IMR-90 (cell line): ENCODE data around the gene TUBB4A. TPM values are rescaled to one million over a fixed set of nuclear protein-coding genes. Genes with fewer than 3 reads are reported as not detected.

Experiments used
- ATAC-seq: fragments of 200-7000 bp; cut with Tn5 transposase; 2 replicates; pipeline ENCODE4 v1.9.1; 2020; ENCODE audit warnings: low read depth, mild to moderate bottlenecking, moderate library complexity
- BruUV-seq: library from RNA; stranded (reverse); fragments of 400-500 nt; replicated peaks from 2 replicates; lab custom pipeline; 2021; lab: Mats Ljungman, UMichigan
- CTCF ChIA-PET: fragments of 300-600 bp; formaldehyde crosslinking; extraction: SDS; loops from one replicate; lab custom pipeline; 2021; ENCODE audit warnings: antibody characterized with exemption; lab: Yijun Ruan, JAX
- POLR2A ChIA-PET: fragments of 300-600 bp; sonication (Branson Sonifier 250); formaldehyde crosslinking; loops from one replicate; lab custom pipeline; 2022; ENCODE audit warnings: antibody characterized with exemption; ENCODE audit not compliant: unreplicated experiment; lab: Charles Lee
- DNase-seq: peaks from one replicate; pipeline ENCODE4 v3.0.0; 2013
- H2AFZ ChIP-seq: replicated peaks from 2 replicates; pipeline ENCODE3; 2013; ENCODE audit warnings: low read length, mild to moderate bottlenecking; ENCODE audit not compliant: poor library complexity
- H2AK5ac ChIP-seq: 2 replicates; pipeline ENCODE4 v1.6.1; 2013; ENCODE audit warnings: low read depth, low read length, inconsistent platforms
- H2AK9ac ChIP-seq: replicated peaks from 2 replicates; pipeline ENCODE3; 2013; ENCODE audit warnings: mild to moderate bottlenecking, low read depth, low read length, moderate library complexity; ENCODE audit not compliant: poor library complexity
- H2BK120ac ChIP-seq: 2 replicates; pipeline ENCODE4 v1.6.1; 2013; ENCODE audit warnings: low read depth, low read length, inconsistent platforms
- H2BK15ac ChIP-seq: 3 replicates; pipeline ENCODE4 v1.6.1; 2013; ENCODE audit warnings: low read depth, low read length, inconsistent platforms
- H2BK20ac ChIP-seq: 2 replicates; pipeline ENCODE4 v1.6.1; 2013; ENCODE audit warnings: low read depth, mild to moderate bottlenecking, inconsistent platforms, low read length, moderate library complexity
- H2BK5ac ChIP-seq: 2 replicates; pipeline ENCODE4 v1.6.1; 2013; ENCODE audit warnings: mild to moderate bottlenecking, low read depth, low read length, inconsistent platforms; ENCODE audit not compliant: poor library complexity, severe bottlenecking
- H3K14ac ChIP-seq: replicated peaks from 2 replicates; pipeline ENCODE4 v1.6.1; 2013; ENCODE audit warnings: low read depth, low read length, inconsistent platforms
- H3K18ac ChIP-seq: 2 replicates; pipeline ENCODE4 v1.6.1; 2013; ENCODE audit warnings: low read depth, low read length, control low read depth
- H3K23ac ChIP-seq: 2 replicates; pipeline ENCODE4 v1.6.1; 2013; ENCODE audit warnings: low read depth, low read length, inconsistent platforms
- H3K27ac ChIP-seq: 2 replicates; pipeline ENCODE4 v1.5.1; 2013; ENCODE audit warnings: mild to moderate bottlenecking, control low read depth, low read length; ENCODE audit not compliant: insufficient read depth
- H3K27me3 ChIP-seq: 2 replicates; pipeline ENCODE4 v1.6.1; 2013; ENCODE audit warnings: low read length; ENCODE audit not compliant: control insufficient read depth, insufficient read depth
- H3K36me3 ChIP-seq: 2 replicates; pipeline ENCODE4 v1.6.1; 2013; ENCODE audit warnings: low read length, mixed read lengths; ENCODE audit not compliant: control insufficient read depth, insufficient read depth
- H3K4ac ChIP-seq: 2 replicates; pipeline ENCODE4 v1.6.1; 2013; ENCODE audit warnings: low read depth, low read length, inconsistent platforms
- H3K4me1 ChIP-seq: 2 replicates; pipeline ENCODE4 v1.6.1; 2013; ENCODE audit warnings: low read length, mixed read lengths; ENCODE audit not compliant: control insufficient read depth, insufficient read depth
- H3K4me2 ChIP-seq: 2 replicates; pipeline ENCODE4 v1.6.1; 2013; ENCODE audit warnings: low read depth, mild to moderate bottlenecking, control low read depth, low read length, moderate library complexity
- H3K4me3 ChIP-seq: 2 replicates; pipeline ENCODE4 v1.5.1; 2013; ENCODE audit warnings: low read depth, mild to moderate bottlenecking, control low read depth, low read length, moderate library complexity; ENCODE audit not compliant: insufficient read depth
- H3K56ac ChIP-seq: 2 replicates; pipeline ENCODE4 v1.6.1; 2013; ENCODE audit warnings: low read length, inconsistent platforms; ENCODE audit not compliant: insufficient read depth; ENCODE audit errors: extremely low read depth
- H3K79me1 ChIP-seq, 2 experiments: 2 replicates each; pipeline ENCODE4 v1.6.1; 2013; ENCODE audit warnings: low read length in 2 of 2, inconsistent platforms in 1 of 2, low read depth in 1 of 2
- H3K9ac ChIP-seq: 2 replicates; pipeline ENCODE4 v1.6.1; 2013; ENCODE audit warnings: low read depth, low read length, control low read depth
- H3K9me1 ChIP-seq: 2 replicates; pipeline ENCODE4 v1.6.1; 2013; ENCODE audit warnings: low read length, inconsistent platforms; ENCODE audit not compliant: insufficient read depth
- H3K9me3 ChIP-seq: 2 replicates; pipeline ENCODE4 v1.6.1; 2013; ENCODE audit warnings: low read length; ENCODE audit not compliant: control insufficient read depth, insufficient read depth
- H4K20me1 ChIP-seq: 2 replicates; pipeline ENCODE4 v1.6.1; 2013; ENCODE audit warnings: low read length, inconsistent platforms; ENCODE audit not compliant: insufficient read depth
- H4K5ac ChIP-seq: 2 replicates; pipeline ENCODE4 v1.6.1; 2013; ENCODE audit warnings: mild to moderate bottlenecking, low read depth, low read length, control low read depth
- H4K8ac ChIP-seq, 2 experiments: 2 replicates each; pipeline ENCODE4 v1.6.1; 2013; ENCODE audit warnings: low read depth in 2 of 2, low read length in 2 of 2, control low read depth in 1 of 2, inconsistent platforms in 1 of 2
- H4K91ac ChIP-seq: 2 replicates; pipeline ENCODE4 v1.6.1; 2013; ENCODE audit warnings: low read depth, low read length, inconsistent platforms; ENCODE audit not compliant: insufficient read depth
- CEBPB ChIP-seq: IDR thresholded peaks from 2 replicates; pipeline ENCODE4 v1.6.1; 2012; ENCODE audit warnings: low read depth, low read length, improper control_type of control experiment
- POLR2A ChIP-seq: IDR thresholded peaks from 2 replicates; pipeline ENCODE4 v1.6.1; 2012; ENCODE audit warnings: mild to moderate bottlenecking, low read depth, low read length
- RCOR1 ChIP-seq: IDR thresholded peaks from 2 replicates; pipeline ENCODE4 v1.6.1; 2012; ENCODE audit warnings: mild to moderate bottlenecking, low read length, improper control_type of control experiment; ENCODE audit not compliant: insufficient replicate concordance
- WGBS, 2 experiments: methylation state at CpG; one replicate each; pipeline versions ENCODE4 v1.1.5 to v1.1.7; 2013; ENCODE audit warnings: missing lambda C conversion rate in 2 of 2; ENCODE audit not compliant: insufficient read length in 1 of 2; ENCODE audit errors: extremely low coverage in 2 of 2; 5-methylcytosine and 5-hydroxymethylcytosine counted together
- dilution Hi-C: fragments of 300-500 bp; cut with HindIII; formaldehyde crosslinking; loops from one replicate; pipeline ENCODE4 v1.14.3; 2018; ENCODE audit warnings: low sequenced_read_pairs; ENCODE audit not compliant: unreplicated experiment
- in situ Hi-C: fragments of 300-500 bp; cut with MboI; formaldehyde crosslinking; loops from 3 replicates; pipeline ENCODE4 v1.14.3; 2019; ENCODE audit warnings: low sequenced_read_pairs, inconsistent platforms, mixed read lengths
- intact Hi-C: fragments of 100-400 bp; cut with micrococcal nuclease; formaldehyde crosslinking; loops from 2 replicates; pipeline ENCODE4 v1.10.0; 2022
- polyA plus RNA-seq, 3 experiments: library from polyadenylated mRNA; depleted of rRNA; stranded (reverse); fragments of >200 nt; gene quantifications; 2 replicates each; pipeline ENCODE4 v1.2.3, GENCODE V29; 2012; ENCODE audit warnings: low replicate concordance in 1 of 3
- total RNA-seq: library from RNA; depleted of rRNA; stranded (reverse); fragments of >200 nt; gene quantifications from 2 replicates; pipeline ENCODE4 v1.2.3, GENCODE V29; 2012
- TF ChIP-seq, protein P1 (sequence below): fragments of 150-350 bp; IDR thresholded peaks from 2 replicates; pipeline ENCODE4 v1.6.1; 2017; ENCODE audit warnings: mild to moderate bottlenecking, antibody characterized with exemption, low read length, low read depth

Gene TUBB4A
- total and polyA plus RNA-seq, 2 of the 4 experiments (the other 2 are of a cell fraction): not detected

GRCh38 chr19:6483235-6483634 is 18.9 kb downstream of the TUBB4A start:
- no peaks in the 10 kb centered on the region for H3K4me1 ChIP-seq
- no peak overlapping the region for H3K56ac ChIP-seq
- WGBS, 2 experiments: no CpG with 5 or more reads among the region's 3 CpGs
- H3K14ac ChIP-seq: no peak overlapping the region
- no peak overlapping the region for H3K18ac ChIP-seq
- no peak overlapping the region for H2BK120ac ChIP-seq
- in situ Hi-C loops (no loop called here), dilution Hi-C loops (no loop called here), intact Hi-C loops (no loop called here)
- no peak overlapping the region for H4K8ac ChIP-seq
- H2BK15ac ChIP-seq: no peak overlapping the region
- no peak overlapping the region for H4K91ac ChIP-seq
- H3K4me3 ChIP-seq: no peak overlapping the region
- no peak overlapping the region for H2BK20ac ChIP-seq
- H2BK5ac ChIP-seq: no peak overlapping the region
- DNase-seq (no peak), ATAC-seq (no peak)
- H4K5ac ChIP-seq: no peak overlapping the region
- H3K9me1 ChIP-seq: no peaks in the 10 kb centered on the region
- H3K23ac ChIP-seq: no peak overlapping the region
- H3K9me3 ChIP-seq: no peaks in the 10 kb centered on the region
- H2AFZ ChIP-seq: no peak overlapping the region
- no peak overlapping the region for H3K27ac ChIP-seq
- ChIA-PET POLR2A (no interaction called here), CTCF (no interaction called here)
- no peaks in the 10 kb centered on the region for H4K20me1 ChIP-seq
- BruUV-seq: no TSS peak
- no peak overlapping the region for H3K9ac ChIP-seq
- H3K79me1 ChIP-seq: no peaks in the 10 kb centered on the region
- no peak overlapping the region for H2AK5ac ChIP-seq
- no peak overlapping the region for H2AK9ac ChIP-seq
- no peak overlapping the region for H3K4me2 ChIP-seq
- no peaks in the 10 kb centered on the region for H3K36me3 ChIP-seq
- peaks cover 1% of the 10 kb centered on the region; the same call in 1 of the 2 replicates for H3K27me3 ChIP-seq
- no peak overlapping the region for H3K4ac ChIP-seq
- TF ChIP-seq RCOR1: no peak
- no peak for TF ChIP-seq POLR2A
- TF ChIP-seq, protein P1, sequence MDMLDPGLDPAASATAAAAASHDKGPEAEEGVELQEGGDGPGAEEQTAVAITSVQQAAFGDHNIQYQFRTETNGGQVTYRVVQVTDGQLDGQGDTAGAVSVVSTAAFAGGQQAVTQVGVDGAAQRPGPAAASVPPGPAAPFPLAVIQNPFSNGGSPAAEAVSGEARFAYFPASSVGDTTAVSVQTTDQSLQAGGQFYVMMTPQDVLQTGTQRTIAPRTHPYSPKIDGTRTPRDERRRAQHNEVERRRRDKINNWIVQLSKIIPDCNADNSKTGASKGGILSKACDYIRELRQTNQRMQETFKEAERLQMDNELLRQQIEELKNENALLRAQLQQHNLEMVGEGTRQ: no peak
- TF ChIP-seq CEBPB: no peak
